B cell (primary cell): Measurements from ENCODE around the gene SLC6A4.

Experiments
- EZH2 ChIP-seq: IDR thresholded peaks from 2 replicates; pipeline ENCODE4 v1.6.1; 2012; ENCODE audit warnings: borderline replicate concordance, low read depth, mild to moderate bottlenecking, moderate library complexity, low read length; ENCODE audit not compliant: insufficient read depth, poor library complexity, severe bottlenecking
- TF ChIP-seq, protein P1 (sequence below): fragments of 200-600 bp; IDR thresholded peaks from one replicate; pipeline ENCODE4 v1.8.0; 2022; ENCODE audit warnings: antibody characterized with exemption, mild to moderate bottlenecking

DNA sequence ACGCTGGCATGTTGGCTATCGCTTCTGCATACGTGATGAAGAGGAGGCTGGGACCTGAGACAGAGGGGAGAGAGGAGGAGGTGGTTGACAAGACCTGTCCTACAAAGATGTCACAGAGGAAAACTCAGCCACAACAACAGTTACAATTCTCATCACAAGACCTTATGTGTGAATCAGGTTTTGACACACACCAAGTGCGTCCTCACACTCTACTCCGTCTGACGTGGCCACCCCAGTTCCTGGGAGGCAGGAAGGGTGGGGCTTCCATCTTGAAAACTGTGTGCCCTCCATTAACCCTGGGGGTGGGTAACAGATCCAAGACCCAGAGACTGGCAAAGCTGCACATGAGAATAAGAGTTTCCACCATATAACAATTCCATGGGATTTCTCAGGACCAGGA, 24.1 kb downstream of the SLC6A4 start:
- TF ChIP-seq, protein P1, sequence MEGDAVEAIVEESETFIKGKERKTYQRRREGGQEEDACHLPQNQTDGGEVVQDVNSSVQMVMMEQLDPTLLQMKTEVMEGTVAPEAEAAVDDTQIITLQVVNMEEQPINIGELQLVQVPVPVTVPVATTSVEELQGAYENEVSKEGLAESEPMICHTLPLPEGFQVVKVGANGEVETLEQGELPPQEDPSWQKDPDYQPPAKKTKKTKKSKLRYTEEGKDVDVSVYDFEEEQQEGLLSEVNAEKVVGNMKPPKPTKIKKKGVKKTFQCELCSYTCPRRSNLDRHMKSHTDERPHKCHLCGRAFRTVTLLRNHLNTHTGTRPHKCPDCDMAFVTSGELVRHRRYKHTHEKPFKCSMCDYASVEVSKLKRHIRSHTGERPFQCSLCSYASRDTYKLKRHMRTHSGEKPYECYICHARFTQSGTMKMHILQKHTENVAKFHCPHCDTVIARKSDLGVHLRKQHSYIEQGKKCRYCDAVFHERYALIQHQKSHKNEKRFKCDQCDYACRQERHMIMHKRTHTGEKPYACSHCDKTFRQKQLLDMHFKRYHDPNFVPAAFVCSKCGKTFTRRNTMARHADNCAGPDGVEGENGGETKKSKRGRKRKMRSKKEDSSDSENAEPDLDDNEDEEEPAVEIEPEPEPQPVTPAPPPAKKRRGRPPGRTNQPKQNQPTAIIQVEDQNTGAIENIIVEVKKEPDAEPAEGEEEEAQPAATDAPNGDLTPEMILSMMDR = no peak
- no peak for TF ChIP-seq EZH2
